H1 (cell line): ENCODE data around the gene MGLL. TPM values are rescaled to one million over a fixed set of nuclear protein-coding genes. Genes with fewer than 3 reads are reported as not detected.

ENCODE experiments used
- CTCF ChIA-PET: fragments of 300-600 bp; sonication (Branson Sonifier 250); formaldehyde crosslinking; loops from one replicate; lab custom pipeline; 2021; ENCODE audit not compliant: partially characterized antibody; lab: Charles Lee
- POLR2A ChIA-PET: fragments of 300-600 bp; sonication (Branson Sonifier 250); formaldehyde crosslinking; loops from one replicate; lab custom pipeline; 2021; ENCODE audit warnings: inconsistent platforms; ENCODE audit not compliant: partially characterized antibody; lab: Charles Lee
- DNase-seq, 2 experiments: peaks; one replicate each; pipeline versions ENCODE4 v3.0.0 to v3.0.0-alpha.2; 2010 to 2022; ENCODE audit warnings: low spot score in 2 of 2, low read depth in 1 of 2, mixed read lengths in 1 of 2
- FAIRE-seq: peaks from 2 replicates; lab custom pipeline; 2011; peaks lifted over from hg19 to GRCh38; lab: Jason Lieb, UNC
- H2AFZ ChIP-seq: 2 replicates; pipeline ENCODE4 v1.8.1; 2012; ENCODE audit warnings: low read length, inconsistent platforms
- H2AK5ac ChIP-seq: 2 replicates; pipeline ENCODE4 v1.6.1; 2013; ENCODE audit warnings: low read depth, low read length
- H2BK120ac ChIP-seq: replicated peaks from 2 replicates; pipeline ENCODE3; 2013; ENCODE audit warnings: low read depth, low read length, inconsistent platforms
- H2BK12ac ChIP-seq: 2 replicates; pipeline ENCODE4 v1.6.1; 2013; ENCODE audit warnings: low read depth, low read length
- H2BK15ac ChIP-seq: 2 replicates; pipeline ENCODE4 v1.6.1; 2013; ENCODE audit warnings: low read length
- H2BK20ac ChIP-seq: 2 replicates; pipeline ENCODE4 v1.6.1; 2013; ENCODE audit warnings: low read length
- H2BK5ac ChIP-seq: 2 replicates; pipeline ENCODE4 v1.6.1; 2013; ENCODE audit warnings: low read depth, low read length
- H3K14ac ChIP-seq: 2 replicates; pipeline ENCODE4 v1.6.1; 2013; ENCODE audit warnings: inconsistent platforms; ENCODE audit not compliant: insufficient read length
- H3K18ac ChIP-seq: 2 replicates; pipeline ENCODE4 v1.6.1; 2013; ENCODE audit warnings: low read length; ENCODE audit errors: extremely low read depth
- H3K23ac ChIP-seq: 2 replicates; pipeline ENCODE4 v1.6.1; 2013; ENCODE audit warnings: inconsistent platforms; ENCODE audit not compliant: insufficient read length
- H3K23me2 ChIP-seq: 2 replicates; pipeline ENCODE4 v1.6.1; 2013; ENCODE audit warnings: low read depth, low read length
- H3K27ac ChIP-seq: 2 replicates; pipeline ENCODE4 v1.6.1; 2011; ENCODE audit warnings: low read depth, low read length, inconsistent platforms
- H3K27me3 ChIP-seq, 4 experiments: replicated peaks in 1 of 4; 1 replicate in 1 of 4; 2 replicates in 3 of 4; pipeline versions ENCODE4 v1.6.1 to v1.8.1; 2011 to 2013; ENCODE audit warnings: low read length in 3 of 4, mild to moderate bottlenecking in 3 of 4, inconsistent platforms in 2 of 4, mixed read lengths in 2 of 4, moderate library complexity in 1 of 4; ENCODE audit not compliant: control insufficient read depth in 3 of 4, insufficient read depth in 3 of 4; ENCODE audit errors: extremely low read depth in 1 of 4
- H3K36me3 ChIP-seq, 4 experiments: 2 replicates each; pipeline versions ENCODE4 v1.6.1 to v1.8.1; 2011 to 2013; ENCODE audit warnings: mild to moderate bottlenecking in 4 of 4, low read length in 3 of 4, moderate library complexity in 2 of 4, control low read depth in 1 of 4, inconsistent platforms in 1 of 4; ENCODE audit not compliant: insufficient read depth in 4 of 4, control insufficient read depth in 2 of 4
- H3K4ac ChIP-seq: replicated peaks from 2 replicates; pipeline ENCODE3; 2013; ENCODE audit warnings: low read length, low read depth, mixed read lengths, inconsistent platforms; ENCODE audit not compliant: insufficient read length
- H3K4me1 ChIP-seq, 4 experiments: replicated peaks in 1 of 4; 1 replicate in 1 of 4; 2 replicates in 3 of 4; pipeline versions ENCODE4 v1.6.1 to v1.8.1; 2011 to 2013; ENCODE audit warnings: low read length in 3 of 4, inconsistent platforms in 2 of 4, mixed read lengths in 1 of 4; ENCODE audit not compliant: insufficient read depth in 4 of 4, control insufficient read depth in 3 of 4
- H3K4me2 ChIP-seq, 2 experiments: 2 replicates each; pipeline versions ENCODE4 v1.6.1 to v1.8.1; 2011 to 2013; ENCODE audit warnings: low read depth in 2 of 2, low read length in 2 of 2, control low read depth in 1 of 2, inconsistent platforms in 1 of 2, mild to moderate bottlenecking in 1 of 2; ENCODE audit not compliant: insufficient read depth in 1 of 2
- H3K4me3 ChIP-seq, 4 experiments: fragments of 200-600, 300-600 bp in 1 of 4; sonication (generic), shearing (Covaris generic), sonication (Bioruptor Twin) in 1 of 4; 2 replicates each; pipeline versions ENCODE4 v1.5.1 to v1.8.1; 2011 to 2016; ENCODE audit warnings: low read length in 4 of 4, low read depth in 3 of 4, control low read depth in 2 of 4, inconsistent platforms in 2 of 4, mild to moderate bottlenecking in 2 of 4, mixed read lengths in 1 of 4, moderate library complexity in 1 of 4; ENCODE audit not compliant: insufficient read depth in 2 of 4; ENCODE audit errors: extremely low read depth in 1 of 4
- H3K56ac ChIP-seq: replicated peaks from 2 replicates; pipeline ENCODE3; 2013; ENCODE audit warnings: low read depth, mild to moderate bottlenecking, mixed read lengths, low read length, inconsistent platforms; ENCODE audit not compliant: insufficient read length
- H3K79me1 ChIP-seq: 2 replicates; pipeline ENCODE4 v1.6.1; 2013; ENCODE audit warnings: low read depth, low read length, control low read depth
- H3K79me2 ChIP-seq, 2 experiments: 2 replicates each; pipeline versions ENCODE4 v1.6.1 to v1.8.1; 2012 to 2013; ENCODE audit warnings: low read length in 2 of 2, mild to moderate bottlenecking in 2 of 2, inconsistent platforms in 1 of 2; ENCODE audit not compliant: insufficient read depth in 2 of 2, control insufficient read depth in 1 of 2
- H3K9ac ChIP-seq, 4 experiments: replicated peaks in 1 of 4; 1 replicate in 1 of 4; 2 replicates in 3 of 4; pipeline versions ENCODE4 v1.6.1 to v1.8.1; 2011 to 2013; ENCODE audit warnings: low read depth in 3 of 4, low read length in 3 of 4, control low read depth in 2 of 4, mild to moderate bottlenecking in 2 of 4, moderate library complexity in 2 of 4, inconsistent platforms in 1 of 4; ENCODE audit errors: extremely low read depth in 1 of 4
- H3K9me3 ChIP-seq, 2 experiments: 2 replicates each; pipeline versions ENCODE4 v1.6.1 to v1.8.1; 2012 to 2013; ENCODE audit warnings: mild to moderate bottlenecking in 2 of 2, moderate library complexity in 2 of 2, control low read depth in 1 of 2, inconsistent platforms in 1 of 2, low read depth in 1 of 2, low read length in 1 of 2, mixed read lengths in 1 of 2; ENCODE audit not compliant: insufficient read depth in 2 of 2
- H4K20me1 ChIP-seq, 2 experiments: replicated peaks in 1 of 2; 2 replicates each; pipeline versions ENCODE3 to v1.8.1; 2011 to 2013; ENCODE audit warnings: inconsistent platforms in 2 of 2, low read length in 2 of 2, mild to moderate bottlenecking in 1 of 2; ENCODE audit not compliant: insufficient read depth in 2 of 2, control insufficient read depth in 1 of 2
- H4K5ac ChIP-seq: 2 replicates; pipeline ENCODE4 v1.6.1; 2013; ENCODE audit warnings: low read length, low read depth, mixed read lengths, inconsistent platforms; ENCODE audit not compliant: insufficient read length
- H4K8ac ChIP-seq: 2 replicates; pipeline ENCODE4 v1.8.0; 2013; ENCODE audit warnings: mild to moderate bottlenecking, moderate library complexity, low read length, inconsistent platforms; ENCODE audit not compliant: insufficient read depth; ENCODE audit errors: extremely low read depth
- H4K91ac ChIP-seq: replicated peaks from 2 replicates; pipeline ENCODE3; 2013; ENCODE audit warnings: low read length, mixed read lengths, inconsistent platforms; ENCODE audit not compliant: insufficient read length
- CBX5 ChIP-seq: fragments of 300-800, 300-1000 bp; sonication (generic); IDR thresholded peaks from 2 replicates; pipeline ENCODE4 v1.7.1; 2016; ENCODE audit warnings: antibody characterized with exemption, low read length, low read depth
- GTF2F1 ChIP-seq: IDR thresholded peaks from 2 replicates; pipeline ENCODE4 v1.6.1; 2012; ENCODE audit warnings: low read depth, low read length, improper control_type of control experiment, borderline replicate concordance
- POU5F1 ChIP-seq: IDR thresholded peaks from 2 replicates; pipeline ENCODE4 v1.6.1; 2011; ENCODE audit warnings: low read depth, mild to moderate bottlenecking, low read length, moderate library complexity
- SP2 ChIP-seq: IDR thresholded peaks from 2 replicates; pipeline ENCODE4 v1.6.1; 2012; ENCODE audit warnings: mild to moderate bottlenecking, low read length, inconsistent platforms
- TBP ChIP-seq: IDR thresholded peaks from 2 replicates; pipeline ENCODE4 v1.6.1; 2011; ENCODE audit warnings: low read depth, low read length, improper control_type of control experiment
- WGBS, 2 experiments: shearing (Covaris generic) in 1 of 2; methylation state at CpG; one replicate each; pipeline versions ENCODE4 v1.1.6 to v1.1.7; 2013 to 2015; ENCODE audit warnings: low lambda C conversion rate in 2 of 2, mixed read lengths in 2 of 2, inconsistent platforms in 1 of 2, low coverage in 1 of 2, missing lambda C conversion rate in 1 of 2; ENCODE audit not compliant: insufficient replicate concordance in 2 of 2, insufficient coverage in 1 of 2, insufficient read length in 1 of 2; ENCODE audit errors: extremely low coverage in 1 of 2, missing lambda C conversion rate in 1 of 2; 5-methylcytosine and 5-hydroxymethylcytosine counted together
- polyA plus RNA-seq, 7 experiments: library from polyadenylated mRNA; depleted of rRNA in 3 of 7; stranded (reverse) in 5 of 7; unstranded in 2 of 7; fragments of >200 nt in 5 of 7; fragments of 200-250 nt in 2 of 7; gene quantifications; 1 replicate in 5 of 7; 2 replicates in 1 of 7; 4 replicates in 1 of 7; pipeline versions ENCODE4 v1.2.1 to v1.2.3, GENCODE V29; 2011 to 2013; ENCODE audit warnings: missing spikeins in 2 of 7, mixed read lengths in 2 of 7
- total RNA-seq: library from RNA; stranded (reverse); fragmentation: NEBNext Ultra II Directional; extraction: Animal tissue kit (Norgen Biotek cat#: 25700); gene quantifications from 2 replicates; pipeline ENCODE4 v1.2.1, GENCODE V29; 2021

The MGLL gene
- total and polyA plus RNA-seq, 2 of the 8 experiments (the other 6 are each of a cell fraction or from before 2014, with no cell fraction given): 0.05 to 0.34 TPM

DNA sequence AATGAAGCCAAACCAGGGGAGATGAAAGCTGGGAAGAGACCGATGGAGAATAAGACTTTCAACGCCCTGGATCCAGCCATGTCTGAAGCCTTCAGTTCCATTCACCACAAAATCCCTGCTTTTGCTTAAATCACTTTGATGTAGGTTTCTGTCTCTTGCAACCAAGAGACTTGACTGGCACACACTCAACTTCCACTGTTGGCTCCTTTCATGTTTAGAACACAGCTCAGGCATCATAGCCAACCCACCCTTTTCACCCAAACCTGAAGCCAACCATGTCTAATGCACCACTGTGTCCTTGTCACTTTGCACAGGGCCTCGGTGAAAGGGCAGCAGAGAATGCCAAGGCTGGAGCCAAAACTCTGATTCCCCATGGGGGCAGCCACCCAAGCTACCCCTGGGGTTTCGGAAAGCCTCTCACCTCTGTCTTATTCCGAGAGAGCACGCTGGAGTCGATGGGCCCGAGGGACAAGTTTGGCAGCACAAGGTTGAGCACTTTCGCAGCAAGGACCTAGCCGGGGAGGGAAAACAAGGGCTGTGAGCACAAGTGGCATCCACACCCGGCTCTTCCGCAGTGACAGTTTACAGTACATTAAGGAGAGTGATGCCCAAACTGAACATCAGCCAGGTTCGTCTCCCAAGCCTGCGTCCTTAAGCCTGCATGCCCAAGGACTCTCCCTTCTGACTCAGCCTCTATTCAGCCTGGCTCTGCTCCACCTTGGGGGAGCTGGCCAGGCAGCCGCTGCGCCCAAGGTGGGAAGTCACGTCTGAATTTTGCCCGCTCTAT lies 112.0 kb downstream of the MGLL start:
- peaks cover 0 to 11% (median 2%) of the 10 kb centered on the region in 4 experiments; a peak in 3 of 7 replicates for H3K4me1 ChIP-seq
- H2BK12ac ChIP-seq: no peak overlapping the region; the same call in 1 of the 2 replicates
- H3K9ac ChIP-seq: no peak overlapping the region
- no peaks in the 10 kb centered on the region for H4K20me1 ChIP-seq
- no peaks in the 10 kb centered on the region for H3K36me3 ChIP-seq
- H3K23me2 ChIP-seq: no peaks in the 10 kb centered on the region
- H3K56ac ChIP-seq: no peak overlapping the region
- H3K27ac ChIP-seq: no peak overlapping the region
- no peaks in the 10 kb centered on the region for H3K79me2 ChIP-seq
- no peak overlapping the region for H4K8ac ChIP-seq
- no peak overlapping the region for H3K18ac ChIP-seq
- H2AFZ ChIP-seq: no peak overlapping the region
- ChIA-PET POLR2A (no interaction called here), CTCF (interaction anchor here (0.8 to 6.8 kb wide), 12 partner anchors 10 to 180 kb away, joined by 3 to 43 read pairs (median 4); no protein-coding TSS in a partner anchor)
- no peak overlapping the region for H3K4me2 ChIP-seq
- H3K27me3 ChIP-seq: no peaks in the 10 kb centered on the region
- FAIRE-seq (no peak), DNase-seq (no peak)
- WGBS, 2 experiments: 93% methylated on average over 18 of the region's 18 CpGs; no CpG with 5 or more reads in 1 of the 2 experiments
- no peak overlapping the region for H3K4me3 ChIP-seq
- H3K4ac ChIP-seq: no peak overlapping the region
- H2BK120ac ChIP-seq: no peak overlapping the region
- no peaks in the 10 kb centered on the region for H3K79me1 ChIP-seq
- no peak overlapping the region for H4K5ac ChIP-seq
- no peak overlapping the region for H3K23ac ChIP-seq
- no peak overlapping the region for H2BK15ac ChIP-seq
- H2BK20ac ChIP-seq: no peak overlapping the region
- no peak overlapping the region for H2BK5ac ChIP-seq
- no peak overlapping the region for H3K14ac ChIP-seq
- no peak overlapping the region for H4K91ac ChIP-seq
- no peaks in the 10 kb centered on the region for H3K9me3 ChIP-seq
- no peak overlapping the region for H2AK5ac ChIP-seq
- TF ChIP-seq POU5F1: no peak
- no peak for TF ChIP-seq TBP
- no peak for TF ChIP-seq GTF2F1
- TF ChIP-seq SP2: no peak
- TF ChIP-seq CBX5: no peak
